Islet precursor cell (in vitro differentiated cells): ENCODE data around the gene CATSPERE.
"Not testable (repeated sequence)": the region's sequence is repeated elsewhere in the genome, so short reads cannot be mapped to it uniquely, and the experiment has no call there.

Experiments used
- DNase-seq: peaks from one replicate; pipeline ENCODE4 v3.0.0-alpha.2; 2018

Gene CATSPERE

DNA sequence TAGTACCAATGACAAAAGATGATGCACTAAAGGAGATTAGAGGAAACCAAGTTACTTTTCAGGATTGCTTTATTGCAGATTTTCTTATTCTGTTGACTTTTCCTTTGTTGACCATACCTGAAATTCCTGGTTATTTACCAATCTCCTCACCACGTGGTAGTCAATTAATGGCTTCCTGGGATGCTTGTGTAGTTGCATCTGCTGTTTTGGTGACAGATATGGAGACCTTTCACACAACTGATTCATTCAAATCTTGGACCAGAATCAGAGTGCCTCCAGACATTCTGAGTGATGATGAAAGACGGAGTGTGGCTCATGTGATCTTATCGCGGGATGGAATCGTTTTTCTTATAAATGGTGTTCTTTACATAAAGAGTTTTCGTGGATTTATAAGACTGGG, 91.3 kb downstream of the CATSPERE start:
- DNase-seq: no peak

DNA sequence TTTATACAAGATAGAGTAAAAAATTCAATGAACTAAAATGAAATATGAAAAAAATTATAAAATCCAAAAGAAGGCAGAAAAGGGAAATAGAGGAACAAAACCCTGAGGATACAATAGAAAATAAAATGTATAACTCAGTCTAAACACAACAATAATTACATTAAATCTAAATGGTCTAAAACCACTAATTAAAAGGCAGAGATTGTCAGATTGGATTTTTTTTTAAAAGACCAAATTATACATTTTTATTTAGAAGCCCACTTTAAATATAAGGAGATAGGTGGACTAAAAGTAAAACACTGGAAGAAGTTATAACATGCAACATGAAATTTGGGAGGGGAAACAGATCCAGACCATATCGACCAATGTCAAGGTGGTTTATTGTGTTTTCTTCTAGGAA, 95.2 kb downstream of the CATSPERE start:
- no peak for DNase-seq

DNA sequence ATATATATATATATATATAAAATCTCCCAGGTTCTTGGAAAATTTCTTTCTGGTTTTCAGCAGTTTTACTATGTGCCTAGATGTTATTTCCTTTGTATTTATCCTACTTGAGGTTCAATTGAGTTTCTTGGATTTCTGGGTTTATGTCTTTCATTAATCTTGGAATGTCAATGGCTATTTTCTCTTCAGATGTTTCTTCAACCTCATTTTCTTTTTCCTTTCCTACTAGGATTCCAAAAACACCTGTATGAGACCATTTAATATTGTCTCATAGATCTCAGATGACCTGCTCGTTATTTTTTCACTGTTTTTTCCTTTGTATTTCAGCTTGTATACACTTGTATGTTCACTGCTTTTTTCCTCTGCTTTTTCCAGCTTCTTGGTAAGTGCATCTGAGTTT, 96.5 kb downstream of the CATSPERE start:
- no peak for DNase-seq

DNA sequence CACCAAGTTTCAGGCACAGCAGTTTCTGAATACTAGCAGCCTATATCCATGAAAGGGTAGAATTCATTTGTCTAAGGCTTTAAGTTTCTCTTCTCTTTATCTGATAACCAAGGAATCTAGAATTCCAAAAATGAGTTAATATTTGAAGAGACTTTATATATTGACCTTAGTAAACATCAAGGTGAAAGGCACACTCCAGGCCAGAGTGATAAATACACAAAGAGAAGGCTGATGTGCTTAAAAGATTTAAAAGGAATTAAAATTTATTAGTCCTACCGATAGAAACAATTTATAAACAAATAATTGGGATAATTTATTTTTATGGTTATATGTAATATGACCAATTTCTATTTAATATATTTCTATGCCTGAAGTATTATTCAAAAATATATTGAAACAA, 98.5 kb downstream of the CATSPERE start:
- no peak for DNase-seq

DNA sequence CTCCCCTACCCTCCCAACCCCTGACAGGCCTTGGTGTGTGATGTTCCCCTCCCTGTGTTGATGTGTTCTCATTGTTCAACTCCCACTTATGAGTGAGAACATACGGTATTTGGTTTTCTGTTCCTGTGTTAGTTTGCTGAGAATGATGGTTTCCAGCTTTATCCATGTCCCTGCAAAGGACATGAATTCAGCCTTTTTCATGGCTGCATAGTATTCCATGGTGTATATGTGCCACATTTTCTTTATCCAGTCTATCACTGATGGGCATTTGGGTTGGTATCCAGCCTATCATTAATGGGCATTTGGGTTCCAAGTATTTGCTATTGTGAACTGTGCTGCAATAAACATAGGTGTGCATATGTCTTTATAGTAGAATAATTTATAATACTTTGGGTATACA, 101.8 kb downstream of the CATSPERE start:
- not testable (repeated sequence) for DNase-seq

DNA sequence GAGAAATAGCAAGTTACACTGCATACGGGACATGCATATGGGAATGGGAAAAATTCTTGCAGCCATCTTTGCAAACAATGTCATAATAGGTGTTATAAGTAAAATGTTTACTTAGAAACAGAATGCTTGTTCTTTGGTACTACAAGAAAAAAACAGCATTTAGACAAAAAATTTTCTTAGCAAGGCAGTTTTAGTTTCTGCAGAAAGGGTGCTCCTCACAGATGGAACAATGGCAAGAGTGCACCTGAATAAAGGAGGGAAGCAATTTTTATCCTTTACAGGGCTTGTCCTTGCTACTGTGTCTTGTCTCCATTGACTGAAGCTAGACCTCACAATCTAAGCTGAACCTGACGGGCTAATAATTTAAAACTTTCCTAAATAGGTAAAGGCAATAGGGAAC, 112.7 kb downstream of the CATSPERE start:
- DNase-seq: no peak

DNA sequence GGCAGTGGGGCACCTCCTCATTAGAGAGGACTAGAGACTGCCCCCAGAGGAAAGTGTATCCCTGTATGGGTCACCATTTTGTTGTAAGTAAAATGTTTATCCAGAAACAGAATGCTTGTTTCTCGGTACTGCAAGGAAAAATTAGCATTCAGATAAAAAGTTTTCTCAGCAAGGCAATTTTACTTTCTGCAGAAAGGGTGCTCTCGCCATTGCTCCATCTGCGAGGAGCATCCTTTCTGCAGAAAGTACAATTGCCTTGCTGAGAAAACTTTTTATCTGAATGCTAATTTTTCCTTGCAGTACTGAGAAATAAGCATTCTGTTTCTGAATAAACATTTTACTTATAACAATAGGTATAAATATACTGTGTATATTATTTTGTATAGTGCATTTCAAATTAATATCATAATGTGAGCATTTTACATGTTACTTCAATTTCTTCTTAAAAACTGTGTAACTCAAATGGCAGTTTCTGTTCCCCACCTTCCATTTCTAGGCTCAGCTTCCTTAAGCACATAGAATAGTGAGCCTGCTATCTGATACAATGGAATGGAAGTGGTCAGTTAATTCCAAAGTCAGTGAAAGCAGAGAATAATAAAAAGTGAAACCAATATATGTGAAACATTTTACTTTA, 115.3 kb downstream of the CATSPERE start:
- no peak for DNase-seq

DNA sequence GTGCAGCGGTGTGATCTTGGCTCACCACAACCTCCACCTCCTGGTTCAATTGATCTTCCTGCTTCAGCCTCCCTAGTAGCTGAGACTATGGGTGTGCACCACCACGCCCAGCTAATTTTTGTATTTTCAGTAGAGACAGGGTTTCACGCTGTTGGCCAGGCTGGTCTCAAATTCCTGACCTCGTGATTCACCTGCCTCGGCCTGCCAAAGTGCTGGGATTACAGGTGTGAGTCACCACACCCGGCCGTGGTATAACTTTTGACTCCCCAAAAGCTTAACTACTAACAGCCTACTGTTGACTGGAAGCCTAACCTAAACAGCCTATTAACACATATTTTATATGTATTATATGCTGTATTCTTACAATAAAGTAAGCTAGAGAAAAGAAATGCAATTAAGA, 117.1 kb downstream of the CATSPERE start:
- DNase-seq: not testable (repeated sequence)

DNA sequence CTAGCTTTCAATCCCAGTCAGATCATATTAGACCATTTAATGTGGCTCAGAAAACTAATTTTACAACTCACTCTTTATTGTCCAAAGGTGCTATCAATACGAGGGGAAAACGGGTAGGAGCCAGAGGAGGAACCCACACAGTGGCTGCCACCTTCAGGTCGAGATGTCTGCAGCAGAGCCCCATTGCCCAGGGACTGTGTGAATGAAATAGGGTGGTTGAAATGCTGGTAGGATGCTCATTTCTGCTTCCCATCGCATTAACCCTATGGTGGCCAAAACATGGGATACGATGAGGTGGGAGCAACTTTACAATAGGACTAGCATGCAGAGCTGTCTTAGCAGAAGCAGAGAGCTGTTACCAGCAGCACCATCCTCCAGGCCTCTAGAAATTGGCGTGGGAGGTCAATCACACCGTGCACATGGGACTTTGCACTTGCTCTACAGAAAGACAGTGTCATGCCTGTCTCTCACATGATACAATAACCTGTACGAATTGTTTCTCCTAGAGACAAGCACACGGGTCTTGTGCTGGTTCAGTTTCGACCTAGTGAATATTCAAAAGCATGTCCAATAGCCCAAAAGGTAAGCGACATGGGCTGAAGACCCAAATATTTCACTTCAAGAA, 122.4 kb downstream of the CATSPERE start:
- DNase-seq: no peak

DNA sequence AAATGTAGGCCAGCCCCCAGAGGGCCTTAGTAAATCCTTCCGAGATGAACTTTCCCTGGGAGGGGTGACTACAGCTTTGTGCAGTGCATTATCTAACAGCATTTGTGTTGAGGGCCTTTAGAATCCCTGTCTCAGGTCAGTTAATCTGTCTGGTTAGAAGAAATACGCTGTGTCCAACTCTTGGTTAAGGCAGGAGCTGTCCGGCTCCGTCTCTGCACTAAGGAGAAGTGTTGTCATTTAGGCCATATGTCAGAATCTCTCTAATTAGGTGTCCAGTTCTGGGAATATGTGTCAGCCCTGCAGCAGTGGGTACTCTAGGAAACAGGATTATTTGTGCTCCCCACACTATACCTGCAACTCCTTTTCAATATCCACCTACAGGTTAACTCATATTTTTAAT, 124.8 kb downstream of the CATSPERE start:
- no peak for DNase-seq

DNA sequence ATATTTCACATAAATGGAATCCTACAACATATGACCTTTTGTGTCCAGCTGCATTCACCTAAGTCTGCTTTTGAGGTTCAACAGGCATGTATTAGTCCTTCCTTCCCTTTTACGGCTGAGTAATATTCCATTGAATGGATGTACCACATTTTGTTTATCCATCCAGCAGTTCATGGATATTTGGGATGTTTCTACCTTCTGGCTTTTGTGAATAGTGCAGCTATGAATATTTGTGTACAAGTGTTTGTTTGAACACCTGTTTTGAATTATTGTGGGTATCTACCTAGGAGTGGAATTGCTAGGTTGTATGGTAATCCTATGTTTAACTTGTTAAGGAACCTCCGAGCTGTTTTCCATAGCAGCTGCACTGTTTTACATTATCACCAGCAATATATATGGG, 129.6 kb downstream of the CATSPERE start:
- DNase-seq: no peak

DNA sequence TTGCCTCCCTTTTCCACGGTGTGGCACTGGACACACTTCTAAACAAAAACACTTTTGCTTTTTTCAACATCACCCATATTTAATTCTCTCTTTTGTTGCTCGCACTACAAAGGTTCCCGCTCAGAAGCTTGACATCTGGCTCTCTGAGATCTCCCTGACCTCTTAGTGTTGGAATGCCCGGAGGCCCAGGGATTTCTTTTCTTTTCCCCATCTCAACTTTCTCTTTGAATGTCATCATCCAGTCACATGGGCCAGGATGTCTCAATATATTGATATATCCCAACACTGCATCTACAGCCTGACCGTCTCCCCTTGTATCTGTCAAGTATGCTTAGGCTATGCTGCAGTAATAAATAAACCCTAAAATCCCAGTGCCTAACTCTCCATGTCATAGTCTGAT, 137.5 kb downstream of the CATSPERE start:
- DNase-seq: no peak

DNA sequence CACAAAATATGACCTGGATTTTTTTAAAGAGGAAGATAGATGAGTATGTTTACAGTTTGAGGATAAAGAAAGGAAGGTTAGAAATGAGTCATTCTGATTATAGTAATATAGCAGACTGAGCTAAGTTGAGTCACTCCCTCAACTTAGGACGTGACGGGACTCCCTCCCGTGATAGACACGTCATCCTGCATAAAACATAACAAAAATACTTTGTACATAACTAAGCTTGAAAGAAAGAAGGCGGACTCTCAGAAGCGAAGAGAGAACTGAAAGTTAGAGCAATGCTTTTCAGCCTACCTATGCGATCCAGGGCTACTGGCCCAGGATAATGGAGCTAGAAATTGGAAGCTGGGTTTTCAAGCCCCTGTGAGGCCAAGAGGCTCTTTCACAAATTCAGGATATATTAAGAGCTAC, 138.9 kb downstream of the CATSPERE start:
- no peak for DNase-seq

DNA sequence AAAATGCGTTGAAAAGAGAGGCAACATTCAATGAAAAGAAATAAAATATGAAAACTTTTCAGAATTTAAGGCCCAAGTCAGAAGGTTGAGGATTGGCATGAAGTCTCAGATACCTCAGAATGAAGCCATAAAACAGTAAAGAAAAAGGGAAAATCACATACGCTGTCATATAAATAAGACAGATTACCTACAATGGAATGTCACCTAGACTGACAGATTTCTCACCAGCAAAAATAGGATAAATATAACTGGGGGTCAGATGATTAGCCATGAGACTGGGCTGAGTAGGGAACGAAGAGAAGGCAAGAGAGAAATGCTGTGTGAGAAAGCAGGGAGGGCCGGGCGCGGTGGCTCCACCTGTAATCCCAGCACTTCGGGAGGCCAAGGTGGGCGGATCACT, 140.3 kb downstream of the CATSPERE start:
- DNase-seq: no peak

DNA sequence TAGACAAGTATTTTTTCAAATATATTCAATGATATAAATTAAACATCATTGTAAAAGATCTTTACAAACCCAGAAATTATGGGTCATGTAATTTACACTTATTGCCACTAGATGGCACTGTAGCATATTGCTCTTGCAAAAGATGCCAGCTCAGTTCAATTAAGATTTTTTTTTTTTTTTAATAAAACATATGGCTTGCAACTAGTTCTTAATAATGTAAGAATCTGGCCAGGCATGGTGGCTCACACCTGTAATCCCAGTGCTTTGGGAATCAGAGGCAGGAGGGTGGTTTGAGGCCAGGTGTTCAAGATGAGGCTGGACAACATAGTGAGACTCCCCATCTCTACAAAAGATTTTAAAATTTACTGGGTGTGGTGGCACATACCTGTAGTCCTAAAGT, 142.4 kb downstream of the CATSPERE start:
- DNase-seq: no peak

DNA sequence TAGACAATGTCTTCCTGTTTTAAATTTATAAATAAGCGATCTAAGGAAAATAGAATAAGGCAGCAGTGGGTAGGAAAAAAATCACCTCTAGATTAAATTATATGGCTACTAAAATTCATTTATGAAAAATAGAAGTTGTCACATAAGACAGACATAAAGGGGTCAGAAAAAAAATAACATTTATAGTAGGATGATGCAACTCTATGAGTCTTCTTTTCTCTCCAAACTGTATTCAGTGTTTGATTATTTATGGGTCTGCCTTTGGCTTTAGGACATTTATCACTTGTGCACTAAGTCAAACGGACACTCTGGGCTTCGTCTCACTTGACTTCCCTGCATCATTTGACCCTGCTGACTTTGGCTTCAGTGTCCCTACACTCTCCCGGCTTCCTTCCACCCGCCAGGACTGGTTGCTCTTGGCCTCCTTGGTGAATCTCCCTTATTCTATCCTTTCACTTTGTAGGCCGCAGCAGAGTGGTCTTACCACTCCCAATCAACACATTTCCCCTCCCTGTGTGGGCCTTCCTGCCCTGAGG, 144.8 kb downstream of the CATSPERE start:
- no peak for DNase-seq

DNA sequence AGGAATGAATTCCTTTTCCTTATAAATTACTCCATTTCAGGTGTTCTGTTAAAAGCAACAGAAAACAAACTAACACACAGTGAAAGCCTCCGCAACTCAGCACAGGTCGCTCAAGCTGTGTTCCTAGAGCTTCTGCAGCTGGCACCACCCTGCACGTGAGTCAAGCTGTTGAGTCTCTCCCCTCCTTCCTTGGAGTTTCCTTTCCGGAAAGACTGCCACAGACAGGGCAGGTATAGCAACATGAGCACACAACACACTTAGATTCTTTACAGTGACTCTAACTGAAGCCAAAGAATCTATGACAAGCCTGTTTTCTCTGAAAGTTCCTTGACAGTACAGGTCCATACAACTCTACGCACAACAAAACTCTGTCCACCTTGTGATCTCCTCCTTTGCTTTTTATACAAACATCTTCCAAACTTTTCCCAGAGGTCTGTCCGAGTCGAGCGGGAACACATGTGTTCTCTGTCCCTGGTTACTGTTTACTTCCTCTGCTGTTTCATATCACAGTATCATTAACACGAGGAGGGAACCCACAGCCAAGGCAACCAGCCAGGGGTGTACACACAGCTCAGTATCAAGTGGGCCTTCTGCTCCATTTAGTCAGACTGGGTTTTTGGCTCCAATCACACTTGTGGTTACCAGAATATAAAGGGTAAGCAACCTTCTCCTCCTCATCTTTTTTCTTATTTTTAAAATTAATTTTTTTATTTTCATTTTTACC, 153.2 kb downstream of the CATSPERE start:
- no peak for DNase-seq

DNA sequence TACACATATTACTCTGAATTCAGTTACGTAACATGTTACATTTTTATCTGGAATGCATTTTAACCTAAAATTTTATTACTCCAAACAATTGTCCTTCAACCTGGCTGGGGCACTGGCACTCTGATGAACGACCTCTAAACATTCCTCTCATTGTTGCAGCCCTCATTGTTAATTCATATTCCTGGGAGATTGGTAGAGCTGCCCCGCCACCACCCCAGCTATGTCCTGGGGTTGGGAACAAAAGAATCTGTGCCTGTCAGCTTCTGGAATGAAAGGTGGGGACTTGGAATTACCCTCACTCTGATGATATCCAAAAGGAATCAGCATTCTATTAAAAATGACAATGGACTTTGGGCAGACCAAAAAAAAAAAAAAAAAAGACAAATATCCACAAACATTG, 153.8 kb downstream of the CATSPERE start:
- DNase-seq: no peak

DNA sequence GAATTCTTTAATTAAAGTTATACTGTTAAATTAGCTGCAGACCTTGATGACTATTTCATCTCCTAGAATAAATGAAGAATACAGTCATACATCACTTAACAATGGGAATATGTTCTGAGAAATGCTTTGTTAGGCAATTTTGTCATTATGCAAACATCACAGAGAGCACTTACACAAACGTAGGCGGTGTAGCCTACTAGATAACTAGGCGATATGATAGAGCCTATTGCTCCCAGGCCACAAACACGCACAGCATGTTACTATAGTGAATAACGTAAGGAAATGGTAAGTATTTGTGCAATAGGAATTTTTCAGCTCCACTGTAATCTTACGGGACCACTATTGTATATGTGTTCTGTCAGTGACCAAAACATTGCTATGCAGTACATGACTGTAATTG, 154.2 kb downstream of the CATSPERE start:
- no peak for DNase-seq

DNA sequence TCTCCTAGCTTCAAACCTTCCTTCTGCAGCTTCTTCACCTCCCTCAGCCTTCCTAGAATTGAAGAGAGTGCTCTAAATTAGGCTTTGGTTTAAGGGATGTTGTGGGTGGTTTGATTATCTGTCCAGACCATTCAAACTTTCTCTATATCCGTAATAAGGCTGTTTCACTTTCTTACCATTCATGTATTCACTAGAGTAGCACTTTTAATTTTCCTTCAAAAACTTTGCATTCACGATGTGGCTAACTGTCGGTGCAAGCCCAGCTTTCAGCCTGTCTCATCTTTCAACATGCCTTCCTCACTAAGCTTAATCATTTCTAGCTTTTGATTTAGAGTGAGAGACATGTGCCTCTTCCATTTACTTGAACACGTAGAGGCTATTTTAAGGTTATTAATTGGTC, 165.6 kb downstream of the CATSPERE start:
- no peak for DNase-seq

DNA sequence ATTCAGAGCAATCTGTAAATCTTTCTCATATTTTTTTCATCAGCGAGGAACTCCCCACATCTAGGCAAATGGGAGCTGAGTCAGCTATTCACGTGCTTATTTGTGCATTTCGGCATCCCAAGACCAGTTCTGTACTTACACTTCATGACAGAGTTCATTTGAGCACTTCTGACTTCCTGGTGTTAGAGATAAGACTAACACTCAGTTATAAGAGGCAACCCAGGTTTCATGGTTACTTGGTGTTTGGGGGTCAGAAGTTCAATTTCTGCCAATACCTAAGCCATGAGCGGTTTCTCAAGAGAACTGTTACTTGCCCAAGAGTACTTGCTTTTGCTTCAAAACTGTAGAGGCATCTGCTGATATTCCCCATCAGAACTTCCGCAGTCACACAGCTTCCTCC, 167.7 kb downstream of the CATSPERE start:
- no peak for DNase-seq

DNA sequence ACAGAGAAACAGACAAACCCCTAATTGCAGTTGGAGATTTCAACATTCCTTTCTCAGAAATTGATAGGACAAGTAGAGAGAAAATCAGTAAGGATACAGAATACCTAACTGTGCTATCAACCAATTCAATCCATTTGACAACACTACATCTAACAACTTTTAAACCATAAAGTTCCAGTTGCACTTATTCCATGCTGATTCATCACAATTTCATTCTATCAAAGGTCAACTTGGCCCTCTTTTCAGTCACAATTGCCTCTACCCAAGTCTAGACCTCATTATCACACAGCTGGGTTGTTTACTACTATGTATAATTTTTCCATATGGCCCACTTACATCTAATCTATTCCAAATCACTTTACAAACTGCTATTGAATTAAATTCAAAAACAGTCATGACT, 172.1 kb downstream of the CATSPERE start:
- DNase-seq: no peak

DNA sequence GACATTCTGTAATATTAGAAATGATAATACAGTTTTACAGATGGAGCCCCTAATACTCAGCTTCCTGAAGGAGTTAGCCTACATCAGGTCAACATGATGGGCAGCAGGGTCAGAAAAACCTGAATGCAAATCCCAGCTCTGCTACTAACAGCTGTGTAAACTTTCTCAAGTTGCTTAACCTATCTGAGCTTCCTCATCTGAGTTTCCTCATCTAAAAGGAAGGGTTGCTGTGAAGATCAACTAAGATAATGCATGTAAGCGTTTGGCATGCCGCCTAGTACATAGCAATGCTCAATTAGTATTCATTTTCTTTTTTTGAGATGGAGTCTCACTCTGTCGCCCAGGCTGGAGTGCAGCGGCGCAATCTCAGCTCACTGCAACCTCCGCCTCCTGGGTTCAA, 173.5 kb downstream of the CATSPERE start:
- no peak for DNase-seq
